Fibroblast of villous mesenchyme (primary cell): Measurements from ENCODE around the gene KCTD17. TPM values are rescaled to one million over a fixed set of nuclear protein-coding genes. Genes with fewer than 3 reads are reported as not detected.

Experiments
- DNase-seq: peaks from one replicate; pipeline ENCODE4 v3.0.0-alpha.2; 2010; ENCODE audit warnings: low read depth
- H3K4me3 ChIP-seq: 2 replicates; pipeline ENCODE4 v1.5.1; 2011; ENCODE audit warnings: low read depth, mild to moderate bottlenecking, low read length
- total RNA-seq: library from RNA; depleted of rRNA; stranded (reverse); fragments of >200 nt; gene quantifications from 2 replicates; pipeline ENCODE4 v1.2.3, GENCODE V29; 2012
- TF ChIP-seq, protein P1 (sequence below): IDR thresholded peaks from 2 replicates; pipeline ENCODE4 v1.5.1; 2012; ENCODE audit warnings: low read depth, mild to moderate bottlenecking, low read length; ENCODE audit not compliant: insufficient read depth

The KCTD17 gene
- total RNA-seq, 1 donor, result 28.9 TPM

- DNase-seq, result peak; percentile 51
- TF ChIP-seq, protein P1, sequence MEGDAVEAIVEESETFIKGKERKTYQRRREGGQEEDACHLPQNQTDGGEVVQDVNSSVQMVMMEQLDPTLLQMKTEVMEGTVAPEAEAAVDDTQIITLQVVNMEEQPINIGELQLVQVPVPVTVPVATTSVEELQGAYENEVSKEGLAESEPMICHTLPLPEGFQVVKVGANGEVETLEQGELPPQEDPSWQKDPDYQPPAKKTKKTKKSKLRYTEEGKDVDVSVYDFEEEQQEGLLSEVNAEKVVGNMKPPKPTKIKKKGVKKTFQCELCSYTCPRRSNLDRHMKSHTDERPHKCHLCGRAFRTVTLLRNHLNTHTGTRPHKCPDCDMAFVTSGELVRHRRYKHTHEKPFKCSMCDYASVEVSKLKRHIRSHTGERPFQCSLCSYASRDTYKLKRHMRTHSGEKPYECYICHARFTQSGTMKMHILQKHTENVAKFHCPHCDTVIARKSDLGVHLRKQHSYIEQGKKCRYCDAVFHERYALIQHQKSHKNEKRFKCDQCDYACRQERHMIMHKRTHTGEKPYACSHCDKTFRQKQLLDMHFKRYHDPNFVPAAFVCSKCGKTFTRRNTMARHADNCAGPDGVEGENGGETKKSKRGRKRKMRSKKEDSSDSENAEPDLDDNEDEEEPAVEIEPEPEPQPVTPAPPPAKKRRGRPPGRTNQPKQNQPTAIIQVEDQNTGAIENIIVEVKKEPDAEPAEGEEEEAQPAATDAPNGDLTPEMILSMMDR, result no peak
Measured at GRCh38 chr22:37020192-37020479, 31.4 kb upstream of the KCTD17 start.

GRCh38 chr22:37021041-37021440 is 30.5 kb upstream of the KCTD17 start:
- TF ChIP-seq, protein P1, result no peak
- no peak for DNase-seq
- H3K4me3 ChIP-seq, result no peak overlapping the region

More at GRCh38 chr22:37020192-37020479, 31.4 kb upstream of the KCTD17 start:
- H3K4me3 ChIP-seq, result peak overlapping the region; percentile 86

- DNase-seq, result peak; percentile 50
Measured at GRCh38 chr22:37021710-37022482, 29.6 kb upstream of the KCTD17 start.

DNA sequence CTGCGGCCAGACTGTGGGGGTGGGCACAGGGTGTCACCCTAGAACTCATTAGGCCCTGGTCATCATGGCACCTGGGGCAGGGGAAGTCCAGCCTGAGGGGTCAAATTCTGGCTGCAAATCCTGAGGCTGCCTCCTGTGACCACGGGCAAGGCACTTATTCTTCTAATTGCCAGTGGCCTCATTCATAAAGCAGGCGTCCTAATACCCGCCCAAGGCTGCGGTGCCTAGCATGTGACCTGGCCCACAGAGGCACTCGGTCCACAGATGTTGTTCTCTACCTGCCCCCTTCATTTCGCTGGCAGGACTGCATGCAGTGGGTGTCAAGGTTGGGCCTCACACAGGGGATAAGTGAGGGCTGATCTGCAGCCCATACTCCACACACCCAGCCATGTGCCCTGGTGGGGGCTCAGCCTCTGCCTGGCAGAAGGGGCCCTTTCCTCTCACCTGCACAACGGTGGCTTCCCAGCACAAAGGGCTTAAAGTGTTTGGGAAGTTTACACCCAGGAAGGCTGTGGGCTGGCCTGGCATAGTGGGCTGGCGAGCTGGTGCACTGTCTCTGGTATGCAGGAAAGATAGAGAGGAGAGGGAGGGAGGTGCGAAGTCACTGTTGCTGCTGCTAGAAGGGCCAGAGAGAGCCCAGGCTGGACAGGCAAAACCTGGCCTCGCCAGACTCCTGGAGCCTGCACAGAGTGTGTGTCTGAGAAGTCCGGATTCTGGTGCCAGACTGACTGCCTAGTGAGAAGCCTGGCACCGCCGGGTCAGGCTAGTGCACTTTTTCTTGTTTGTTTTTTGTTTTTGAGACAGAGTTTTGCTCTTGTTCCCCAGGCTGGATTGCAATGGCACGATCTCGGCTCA is 28.8 kb upstream of the KCTD17 start:
- DNase-seq, result no peak
- TF ChIP-seq, protein P1, result no peak
- no peak overlapping the region for H3K4me3 ChIP-seq

More at GRCh38 chr22:37021710-37022482, 29.6 kb upstream of the KCTD17 start:
- TF ChIP-seq, protein P1, result peak; percentile 79
- H3K4me3 ChIP-seq, result no peak overlapping the region

DNA sequence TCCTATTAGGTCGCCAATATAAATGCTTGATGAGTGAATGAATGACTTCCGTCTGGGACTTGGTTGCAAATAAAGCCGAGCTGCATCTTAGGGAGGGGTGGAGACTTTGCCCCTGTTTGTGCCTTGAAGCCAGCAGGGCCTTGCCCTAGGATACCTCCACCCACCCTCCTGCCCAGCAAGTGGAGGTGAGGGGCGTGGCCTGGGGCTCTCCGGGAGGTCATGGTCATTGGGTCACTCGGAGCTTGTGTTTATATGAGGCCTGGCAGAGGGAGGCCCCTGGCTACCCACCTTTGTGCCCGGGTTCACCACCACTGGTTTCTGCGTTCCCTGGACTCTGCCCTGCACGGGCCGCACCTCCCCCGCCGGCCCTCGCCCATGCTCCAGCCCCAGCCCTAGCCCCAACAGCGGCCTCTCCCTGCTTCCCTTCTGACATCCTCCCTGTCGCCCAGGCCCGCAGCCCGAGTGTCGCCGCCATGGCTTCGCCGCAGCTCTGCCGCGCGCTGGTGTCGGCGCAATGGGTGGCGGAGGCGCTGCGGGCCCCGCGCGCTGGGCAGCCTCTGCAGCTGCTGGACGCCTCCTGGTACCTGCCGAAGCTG is 27.7 kb upstream of the KCTD17 start:
- no peak overlapping the region for H3K4me3 ChIP-seq
- no peak for DNase-seq
- TF ChIP-seq, protein P1, result no peak

DNA sequence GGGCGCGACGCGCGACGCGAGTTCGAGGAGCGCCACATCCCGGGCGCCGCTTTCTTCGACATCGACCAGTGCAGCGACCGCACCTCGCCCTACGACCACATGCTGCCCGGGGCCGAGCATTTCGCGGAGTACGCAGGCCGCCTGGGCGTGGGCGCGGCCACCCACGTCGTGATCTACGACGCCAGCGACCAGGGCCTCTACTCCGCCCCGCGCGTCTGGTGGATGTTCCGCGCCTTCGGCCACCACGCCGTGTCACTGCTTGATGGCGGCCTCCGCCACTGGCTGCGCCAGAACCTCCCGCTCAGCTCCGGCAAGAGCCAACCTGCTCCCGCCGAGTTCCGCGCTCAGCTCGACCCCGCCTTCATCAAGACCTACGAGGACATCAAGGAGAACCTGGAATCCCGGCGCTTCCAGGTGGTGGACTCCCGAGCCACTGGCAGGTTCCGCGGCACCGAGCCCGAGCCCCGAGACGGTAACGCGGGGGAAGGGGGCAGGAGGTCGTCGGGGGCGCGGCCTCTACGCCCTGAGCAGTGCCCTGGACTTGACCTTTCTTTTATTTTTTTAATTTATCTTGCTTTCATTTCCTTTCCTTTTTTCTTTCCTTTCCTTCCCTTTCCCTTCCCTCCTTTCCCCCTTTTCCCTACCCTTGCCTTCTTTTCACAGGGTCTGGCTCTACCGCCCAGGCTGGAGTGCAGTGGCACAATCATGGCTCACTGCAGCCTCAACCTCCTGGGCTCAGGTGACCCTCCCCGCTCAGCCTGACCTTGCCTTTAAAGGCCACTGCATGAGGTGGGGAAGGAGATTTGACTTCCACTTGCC is 27.0 kb upstream of the KCTD17 start:
- H3K4me3 ChIP-seq, result no peak overlapping the region

More for the DNA sequence above, 27.0 kb upstream of the KCTD17 start:
- TF ChIP-seq, protein P1, result no peak
- no peak for DNase-seq
